Muscle of leg (tissue), 16 donors: Measurements from ENCODE around the gene RNF145. TPM values are rescaled to one million over a fixed set of nuclear protein-coding genes. Genes with fewer than 3 reads are reported as not detected.
A peak's percentile ranks its signal among the peaks of the same experiment; 100 is the strongest.

ENCODE experiments used
- DNase-seq: peaks from one replicate; pipeline ENCODE4 v3.0.0; 2013
- H3K27ac ChIP-seq: one replicate; pipeline ENCODE4 v1.5.1; 2013; ENCODE audit warnings: mild to moderate bottlenecking, low read length, control low read depth
- H3K27me3 ChIP-seq: one replicate; pipeline ENCODE4 v1.6.1; 2013; ENCODE audit warnings: low read length; ENCODE audit not compliant: control insufficient read depth, insufficient read depth
- H3K36me3 ChIP-seq: one replicate; pipeline ENCODE4 v1.6.1; 2013; ENCODE audit warnings: low read length; ENCODE audit not compliant: control insufficient read depth, insufficient read depth
- H3K4me1 ChIP-seq: one replicate; pipeline ENCODE4 v1.6.1; 2013; ENCODE audit warnings: low read length; ENCODE audit not compliant: control insufficient read depth, insufficient read depth
- H3K4me3 ChIP-seq: one replicate; pipeline ENCODE4 v1.5.1; 2013; ENCODE audit warnings: low read length, control low read depth
- H3K9me3 ChIP-seq: replicated peaks from 2 replicates; pipeline ENCODE4 v1.6.1; 2013; ENCODE audit warnings: low read depth, low read length; ENCODE audit not compliant: control insufficient read depth
- WGBS: methylation state at CpG from one replicate; pipeline ENCODE4 v1.1.5; 2013; ENCODE audit warnings: missing lambda C conversion rate; ENCODE audit not compliant: insufficient coverage; 5-methylcytosine and 5-hydroxymethylcytosine counted together
- long read RNA-seq, 11 donors: transcript quantifications; one replicate each; lab custom pipeline, GENCODE V29; 2026
- polyA plus RNA-seq, 8 donors: library from polyadenylated mRNA; unstranded; fragments of 120-200 nt; gene quantifications; one replicate each; pipeline versions ENCODE4 v1.2.1 to v1.2.3, GENCODE V29; 2013; ENCODE audit warnings: inconsistent platforms in 1 of 8, low replicate concordance in 1 of 8; ENCODE audit not compliant: insufficient read length in 8 of 8, insufficient read depth in 1 of 8
- total RNA-seq: library from RNA; stranded (reverse); fragments of 120-200 nt; gene quantifications from one replicate; pipeline ENCODE4 v1.2.4, GENCODE V29; 2013

The RNF145 gene, protein sequence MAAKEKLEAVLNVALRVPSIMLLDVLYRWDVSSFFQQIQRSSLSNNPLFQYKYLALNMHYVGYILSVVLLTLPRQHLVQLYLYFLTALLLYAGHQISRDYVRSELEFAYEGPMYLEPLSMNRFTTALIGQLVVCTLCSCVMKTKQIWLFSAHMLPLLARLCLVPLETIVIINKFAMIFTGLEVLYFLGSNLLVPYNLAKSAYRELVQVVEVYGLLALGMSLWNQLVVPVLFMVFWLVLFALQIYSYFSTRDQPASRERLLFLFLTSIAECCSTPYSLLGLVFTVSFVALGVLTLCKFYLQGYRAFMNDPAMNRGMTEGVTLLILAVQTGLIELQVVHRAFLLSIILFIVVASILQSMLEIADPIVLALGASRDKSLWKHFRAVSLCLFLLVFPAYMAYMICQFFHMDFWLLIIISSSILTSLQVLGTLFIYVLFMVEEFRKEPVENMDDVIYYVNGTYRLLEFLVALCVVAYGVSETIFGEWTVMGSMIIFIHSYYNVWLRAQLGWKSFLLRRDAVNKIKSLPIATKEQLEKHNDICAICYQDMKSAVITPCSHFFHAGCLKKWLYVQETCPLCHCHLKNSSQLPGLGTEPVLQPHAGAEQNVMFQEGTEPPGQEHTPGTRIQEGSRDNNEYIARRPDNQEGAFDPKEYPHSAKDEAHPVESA
- total RNA-seq (23.0 TPM), polyA plus RNA-seq (10 to 100 TPM; 31.4 to 63.6 (median 37.6) TPM)
- long read RNA-seq, donor 1, partial matches to known transcripts = 0 of 1 reads
- long read RNA-seq, donor 1, other reads (novel, unspliced or antisense) = 0 of 1 reads
- long read RNA-seq, donor 2 = 0 reads
- long read RNA-seq, donor 3, partial matches to known transcripts = 49 of 54 reads
- long read RNA-seq, donor 3, other reads (novel, unspliced or antisense) = 0 of 54 reads
- long read RNA-seq, donor 4, partial matches to known transcripts = 0 of 7 reads
- long read RNA-seq, donor 4, other reads (novel, unspliced or antisense) = 0 of 7 reads
- long read RNA-seq, donor 5, transcript RNF145-202 (11 exons, 3,613 nt) = major isoform, 9 of 43 reads
- long read RNA-seq, donor 5, transcript RNF145-204 (2 exons, 1,940 nt) = major isoform, 9 of 43 reads
- long read RNA-seq, donor 5, partial matches to known transcripts = 24 of 43 reads
- long read RNA-seq, donor 5, other reads (novel, unspliced or antisense) = 0 of 43 reads
- long read RNA-seq, donor 6, transcript RNF145-202 (11 exons, 3,613 nt) = major isoform, 5 of 13 reads
- long read RNA-seq, donor 6, partial matches to known transcripts = 5 of 13 reads
- long read RNA-seq, donor 6, other reads (novel, unspliced or antisense) = 0 of 13 reads
- long read RNA-seq, donor 7, partial matches to known transcripts = 0 of 1 reads
- long read RNA-seq, donor 7, other reads (novel, unspliced or antisense) = 0 of 1 reads
- long read RNA-seq, donor 8, partial matches to known transcripts = 0 of 4 reads
- long read RNA-seq, donor 8, other reads (novel, unspliced or antisense) = 0 of 4 reads
- long read RNA-seq, donor 9, partial matches to known transcripts = 0 of 7 reads
- long read RNA-seq, donor 9, other reads (novel, unspliced or antisense) = 0 of 7 reads
- long read RNA-seq, donor 10, partial matches to known transcripts = 0 of 6 reads
- long read RNA-seq, donor 10, other reads (novel, unspliced or antisense) = 0 of 6 reads
- long read RNA-seq, donor 11, partial matches to known transcripts = 0 of 7 reads
- long read RNA-seq, donor 11, other reads (novel, unspliced or antisense) = 0 of 7 reads

DNA sequence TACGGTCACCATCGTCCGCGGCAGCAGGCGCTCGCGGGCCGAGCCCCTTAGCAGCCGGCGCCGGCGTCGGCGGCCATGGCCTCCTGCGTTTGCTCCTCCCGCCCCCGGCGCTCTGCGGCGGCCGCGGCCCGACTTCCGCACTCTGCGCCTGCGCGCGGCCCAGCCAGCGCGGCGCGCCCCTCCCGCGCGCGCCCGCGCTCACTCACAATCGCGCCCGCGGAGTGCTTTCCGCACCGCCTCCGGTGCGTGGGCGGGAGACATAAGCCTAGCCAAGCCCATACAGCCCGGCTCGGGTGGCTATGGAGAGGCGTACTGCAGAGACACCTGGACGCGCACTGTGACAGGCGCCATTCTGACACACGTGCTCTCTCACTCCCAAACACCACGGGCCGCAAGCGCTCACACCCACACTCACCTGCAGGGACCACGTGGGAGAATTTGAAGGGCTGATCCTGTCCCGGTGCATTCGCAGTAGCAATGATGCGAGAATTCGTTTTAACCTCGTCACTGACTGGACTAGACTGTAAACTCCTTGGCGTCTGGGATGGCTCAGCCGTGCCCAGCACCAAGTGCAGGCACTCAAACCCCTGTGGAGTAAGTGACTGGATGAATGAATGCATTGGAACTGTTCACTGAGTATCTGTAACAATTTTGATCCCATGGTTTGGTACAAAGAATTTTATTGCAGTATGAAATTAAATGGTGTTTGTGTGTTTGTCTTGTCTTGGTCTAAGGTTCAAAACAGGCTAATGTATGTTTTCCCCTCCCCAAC, at the start of gene RNF145:
RNF145 (minus strand) TSS at position 116 of the 772 bp plus-strand sequence. CDS start 5,936 bp downstream, outside the sequence.
- H3K4me3 ChIP-seq = peak within 1 kb of the TSS; percentile 85
- H3K36me3 ChIP-seq = no peaks in the 10 kb centered on the region
- H3K4me1 ChIP-seq = peaks cover 3% of the 10 kb centered on the region
- peak; percentile 93 for DNase-seq
- H3K27me3 ChIP-seq = no peaks in the 10 kb centered on the region
- no peaks in the 10 kb centered on the region for H3K9me3 ChIP-seq
- under 1% methylated on average over 65 of the region's 65 CpGs for WGBS
- peak within 1 kb of the TSS; percentile 95 for H3K27ac ChIP-seq

DNA sequence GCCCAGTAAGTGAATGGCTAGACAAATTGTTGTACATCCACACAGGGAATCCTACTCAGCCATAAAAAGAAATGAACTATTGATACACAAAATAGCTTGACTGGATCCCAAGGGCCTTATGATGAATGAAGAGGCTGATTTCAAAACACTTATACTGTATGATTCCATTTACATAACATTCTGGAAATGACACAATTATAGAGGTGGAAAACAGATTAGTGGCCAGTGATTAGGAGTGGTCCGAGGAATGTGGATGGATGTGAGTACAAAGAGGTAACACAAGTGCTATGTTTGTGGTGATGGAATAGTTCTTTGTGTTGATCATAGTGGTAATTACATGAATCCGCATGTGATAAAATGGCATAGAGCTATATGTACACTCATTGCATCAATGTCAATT, 49.0 kb upstream of the RNF145 start:
- Histone ChIP-seq H3K36me3 (no peaks in the 10 kb centered on the region), H3K27me3 (peaks cover 15% of the 10 kb centered on the region), H3K27ac (no peak overlapping the region), H3K4me1 (peaks cover 5% of the 10 kb centered on the region), H3K9me3 (no peaks in the 10 kb centered on the region), H3K4me3 (no peak overlapping the region)
- no CpG with 5 or more reads among the region's 2 CpGs for WGBS
- DNase-seq = no peak

DNA sequence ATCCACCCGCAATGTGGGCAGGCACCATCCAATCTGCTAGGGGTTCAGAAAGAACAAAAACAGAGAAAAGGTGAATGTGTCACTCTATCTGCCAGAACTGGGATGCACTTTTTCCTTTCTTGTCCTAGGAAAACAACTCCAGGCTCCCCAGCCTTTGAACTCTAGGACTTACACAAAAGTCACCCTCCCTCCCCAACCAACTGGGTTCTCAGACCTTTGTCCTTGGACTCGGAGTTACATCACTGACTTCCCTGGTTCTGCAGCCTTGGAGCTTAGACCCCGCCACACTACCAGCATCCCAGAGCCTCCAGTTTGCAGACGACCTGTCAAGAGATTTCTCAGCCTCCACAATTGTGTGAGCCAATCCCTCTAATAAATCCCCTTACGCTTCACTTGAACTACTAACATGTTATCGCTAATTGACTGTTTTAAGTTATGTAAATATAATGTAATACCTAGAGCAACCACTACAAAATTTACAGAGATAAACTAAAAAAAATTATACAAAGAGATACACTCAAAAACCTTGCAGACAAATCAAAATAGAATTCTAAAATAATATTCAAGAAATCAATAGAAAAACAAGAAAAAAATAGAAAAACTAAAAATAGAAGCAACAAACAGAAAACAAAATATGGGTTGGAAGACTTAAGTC, 48.4 kb upstream of the RNF145 start:
- no peaks in the 10 kb centered on the region for H3K9me3 ChIP-seq
- no peaks in the 10 kb centered on the region for H3K36me3 ChIP-seq
- peaks cover 15% of the 10 kb centered on the region for H3K27me3 ChIP-seq
- H3K4me1 ChIP-seq = peaks cover 5% of the 10 kb centered on the region
- no peak overlapping the region for H3K4me3 ChIP-seq
- DNase-seq = no peak
- 72% methylated on average over 3 of the region's 6 CpGs for WGBS
- H3K27ac ChIP-seq = no peak overlapping the region

DNA sequence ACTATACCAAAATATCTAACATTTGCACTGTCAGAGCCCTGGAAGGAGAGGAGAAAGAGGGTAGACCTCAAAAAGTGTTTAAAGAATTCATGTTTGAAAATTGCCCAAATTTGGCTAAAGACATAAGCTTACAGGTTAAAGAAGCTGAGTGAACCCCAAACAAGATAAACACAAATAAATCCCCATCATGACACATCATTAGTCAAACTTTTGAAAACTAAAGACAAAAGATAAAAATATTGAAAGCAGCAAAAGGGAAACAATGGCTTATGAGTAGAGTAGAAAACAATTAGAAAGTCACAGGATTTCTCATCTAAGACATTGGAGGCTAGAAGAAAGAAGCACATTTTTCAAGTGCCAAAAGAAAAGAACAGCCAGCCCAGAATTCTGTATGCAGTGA, 47.7 kb upstream of the RNF145 start:
- Histone ChIP-seq H3K27ac (no peak overlapping the region), H3K4me3 (no peak overlapping the region), H3K9me3 (no peaks in the 10 kb centered on the region), H3K36me3 (no peaks in the 10 kb centered on the region), H3K27me3 (peaks cover 15% of the 10 kb centered on the region), H3K4me1 (no peaks in the 10 kb centered on the region)
- DNase-seq = no peak

DNA sequence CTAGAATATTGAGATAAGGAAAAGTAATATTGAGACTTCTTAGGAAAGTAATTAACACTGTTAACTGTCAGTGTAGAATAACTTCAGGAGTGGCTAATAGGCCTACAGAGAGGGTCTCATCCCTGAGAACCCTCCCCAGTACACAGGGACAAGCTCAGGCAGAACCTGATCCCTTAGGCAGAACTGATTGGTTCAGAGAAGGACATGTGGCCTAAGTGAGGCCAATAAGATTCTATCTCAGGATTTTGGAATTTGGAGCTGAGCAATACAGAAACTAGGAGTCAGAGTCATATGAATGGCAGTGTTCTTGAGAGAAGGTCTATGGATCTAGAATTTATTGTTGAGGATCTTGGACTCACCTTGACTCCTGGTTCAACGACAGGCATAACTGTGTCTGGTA, 42.8 kb upstream of the RNF145 start:
- Histone ChIP-seq H3K9me3 (no peaks in the 10 kb centered on the region), H3K27ac (no peak overlapping the region), H3K27me3 (peaks cover 14% of the 10 kb centered on the region), H3K4me1 (no peaks in the 10 kb centered on the region), H3K36me3 (no peaks in the 10 kb centered on the region), H3K4me3 (no peak overlapping the region)
- DNase-seq = no peak
- no CpG with 5 or more reads among the region's 1 CpG for WGBS

DNA sequence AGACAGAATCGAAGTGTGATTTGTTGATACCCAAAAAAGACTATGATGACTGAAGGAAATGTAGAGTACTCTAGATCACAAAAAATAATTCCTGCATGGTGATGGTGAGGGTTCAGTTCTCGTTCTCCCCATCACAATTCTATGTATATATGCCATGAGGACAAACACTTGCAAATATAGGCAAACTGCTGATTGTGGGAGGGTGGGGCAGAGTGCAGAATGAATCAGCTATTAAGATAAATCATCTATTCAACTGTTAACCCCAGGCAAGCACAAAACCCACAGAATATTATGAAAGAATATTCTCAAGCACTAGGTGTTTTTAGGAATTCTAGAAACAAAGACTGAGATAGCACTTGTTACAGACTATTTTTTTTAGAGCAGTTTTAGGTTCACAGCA, 39.8 kb upstream of the RNF145 start:
- no peak for DNase-seq
- H3K4me1 ChIP-seq = no peaks in the 10 kb centered on the region
- H3K27me3 ChIP-seq = peaks cover 11% of the 10 kb centered on the region
- no peak overlapping the region for H3K27ac ChIP-seq
- H3K36me3 ChIP-seq = no peaks in the 10 kb centered on the region
- WGBS = no CpG with 5 or more reads among the region's 2 CpGs
- no peak overlapping the region for H3K4me3 ChIP-seq
- H3K9me3 ChIP-seq = no peaks in the 10 kb centered on the region

DNA sequence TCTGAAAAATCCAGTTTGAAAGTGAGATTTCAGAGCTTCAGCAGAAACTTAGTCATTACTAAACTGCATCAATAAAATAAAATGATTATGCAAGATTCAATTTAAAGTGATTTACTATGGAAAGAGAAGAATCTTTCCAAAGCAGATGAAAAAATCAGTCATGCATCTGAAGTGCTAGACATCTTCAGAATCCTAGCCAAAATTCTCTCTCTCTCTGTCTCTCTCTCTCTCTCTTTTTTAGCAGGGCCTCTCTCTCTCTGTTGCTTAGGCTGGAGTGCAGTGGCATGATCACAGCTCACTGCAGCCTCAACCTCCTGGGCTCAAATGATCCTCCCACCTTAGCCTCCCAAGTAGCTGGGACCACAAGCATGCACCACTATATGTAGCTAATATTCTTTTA, 35.5 kb upstream of the RNF145 start:
- Histone ChIP-seq H3K36me3 (no peaks in the 10 kb centered on the region), H3K27ac (no peak overlapping the region), H3K27me3 (peaks cover 11% of the 10 kb centered on the region), H3K9me3 (no peaks in the 10 kb centered on the region), H3K4me1 (no peaks in the 10 kb centered on the region), H3K4me3 (no peak overlapping the region)
- no peak for DNase-seq

DNA sequence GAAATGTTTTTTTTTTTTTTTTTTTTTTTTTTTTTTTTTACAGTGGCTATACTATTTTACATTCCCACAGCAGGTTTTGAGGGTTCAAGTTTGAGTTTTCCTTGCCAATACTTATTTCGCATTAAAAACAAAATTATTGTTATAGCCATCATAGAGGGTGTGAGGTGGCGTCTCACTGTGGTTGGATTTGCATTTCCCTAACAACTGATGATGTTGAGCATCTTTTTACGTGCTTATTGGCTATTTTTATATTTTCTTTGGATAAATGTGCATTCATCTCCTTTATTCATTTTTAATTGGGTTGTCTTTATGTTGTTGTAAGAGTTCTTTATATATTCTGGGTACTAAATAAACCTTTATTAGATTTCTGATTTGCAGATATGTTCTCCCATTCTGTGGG, 34.8 kb upstream of the RNF145 start:
- Histone ChIP-seq H3K27ac (no peak overlapping the region), H3K27me3 (peaks cover 10% of the 10 kb centered on the region), H3K36me3 (no peaks in the 10 kb centered on the region), H3K9me3 (no peaks in the 10 kb centered on the region), H3K4me1 (no peaks in the 10 kb centered on the region), H3K4me3 (no peak overlapping the region)
- no CpG with 5 or more reads among the region's 3 CpGs for WGBS
- no peak for DNase-seq
